GM18502 (cell line): ENCODE results near the gene PCYT2.

Source experiments
- ATAC-seq: cut with Tn5 transposase; IDR thresholded peaks from one replicate; pipeline ENCODE4 v1.9.1; 2021; ENCODE audit warnings: mild to moderate bottlenecking; ENCODE audit not compliant: unreplicated experiment, poor library complexity

PCYT2 gene

DNA sequence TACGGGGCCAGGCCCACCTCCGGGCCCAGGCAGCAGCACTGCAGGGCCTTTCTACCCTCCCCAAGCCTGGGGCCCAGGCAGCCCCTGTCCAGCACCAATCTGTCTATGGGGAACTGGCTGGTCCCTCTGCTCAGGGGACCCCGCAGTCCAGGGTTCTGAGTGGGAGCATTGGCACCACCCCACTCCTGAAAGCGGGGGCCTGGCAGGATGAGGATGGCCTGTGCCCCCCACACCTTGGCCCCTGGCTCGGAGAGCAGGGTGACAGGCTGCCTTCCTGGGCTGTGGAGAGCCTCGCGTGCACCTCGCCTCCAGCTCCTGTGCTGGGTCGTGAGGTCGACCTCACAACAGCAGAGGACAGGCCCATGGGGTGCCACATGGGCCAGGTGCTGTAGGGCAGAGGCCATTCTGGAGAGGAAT is 7.8 kb downstream of the PCYT2 start:
- ATAC-seq = no peak

DNA sequence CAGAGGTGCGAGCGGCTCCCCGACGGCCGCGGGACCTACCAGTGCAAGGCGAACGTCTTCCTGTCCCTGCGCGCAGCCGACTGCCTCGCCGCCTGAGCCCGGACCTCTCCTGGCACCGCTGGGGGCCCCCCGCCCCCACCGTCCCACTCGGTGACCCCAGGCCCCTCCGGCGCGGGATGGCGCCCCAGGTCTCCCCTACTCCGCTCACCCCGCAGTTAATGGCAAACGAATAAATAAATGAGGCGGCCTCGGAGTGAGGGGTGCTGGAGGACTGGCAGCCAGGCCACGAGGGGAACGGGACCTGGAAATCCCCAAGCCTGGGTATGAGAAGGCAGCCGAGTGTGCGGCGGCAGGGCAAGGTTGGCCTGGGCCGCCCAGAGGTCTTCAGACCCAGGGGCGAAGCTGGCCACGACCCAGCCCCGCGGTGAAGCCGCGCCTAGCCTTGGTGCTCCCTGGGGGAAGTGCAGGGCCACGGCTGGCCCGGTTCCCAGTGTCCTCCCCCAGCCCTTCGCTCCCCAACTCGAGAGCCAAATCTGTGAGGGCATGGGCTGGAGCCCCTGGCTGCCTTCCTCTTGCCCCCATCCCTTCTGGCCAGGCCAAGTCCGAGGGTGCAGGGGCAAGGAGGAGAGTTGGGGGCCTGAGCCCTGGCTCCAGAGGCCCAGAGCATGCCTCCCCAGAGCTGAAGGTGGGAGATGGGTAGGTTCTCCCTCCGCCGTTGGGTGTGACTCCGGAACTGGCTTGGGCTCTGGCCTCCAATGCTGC is 8.4 kb downstream of the PCYT2 start:
- ATAC-seq = no peak

DNA sequence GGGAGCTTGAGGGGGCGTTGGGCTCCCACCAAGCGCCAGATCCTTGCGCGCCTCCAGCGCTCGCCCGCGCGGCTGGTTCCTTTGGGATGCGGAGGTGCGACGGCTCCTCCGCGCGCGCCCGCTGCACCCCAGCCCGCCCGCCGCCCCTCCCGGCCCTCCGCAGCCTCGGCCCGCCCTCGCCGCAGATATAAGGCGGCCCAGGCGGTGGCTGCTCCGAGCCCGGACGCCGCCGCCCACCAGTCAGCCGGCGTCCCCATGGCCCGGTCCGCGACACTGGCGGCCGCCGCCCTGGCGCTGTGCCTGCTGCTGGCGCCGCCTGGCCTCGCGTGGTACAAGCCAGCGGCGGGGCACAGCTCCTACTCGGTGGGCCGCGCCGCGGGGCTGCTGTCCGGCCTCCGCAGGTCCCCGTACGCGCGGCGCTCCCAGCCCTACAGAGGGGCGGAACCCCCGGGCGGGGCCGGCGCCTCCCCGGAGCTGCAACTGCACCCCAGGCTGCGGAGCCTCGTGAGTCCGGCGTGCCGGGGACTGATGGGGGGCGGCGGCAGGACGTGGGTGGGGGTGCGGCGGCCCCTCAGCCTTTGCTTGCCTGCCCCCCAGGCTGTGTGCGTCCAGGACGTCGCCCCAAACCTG is 9.1 kb downstream of the PCYT2 start, which contains the start of gene NPB:
NPB (plus strand) TSS at position 216 of the 630 bp plus-strand sequence; CDS start at position 256, 40 bp downstream.
- no peak for ATAC-seq

DNA sequence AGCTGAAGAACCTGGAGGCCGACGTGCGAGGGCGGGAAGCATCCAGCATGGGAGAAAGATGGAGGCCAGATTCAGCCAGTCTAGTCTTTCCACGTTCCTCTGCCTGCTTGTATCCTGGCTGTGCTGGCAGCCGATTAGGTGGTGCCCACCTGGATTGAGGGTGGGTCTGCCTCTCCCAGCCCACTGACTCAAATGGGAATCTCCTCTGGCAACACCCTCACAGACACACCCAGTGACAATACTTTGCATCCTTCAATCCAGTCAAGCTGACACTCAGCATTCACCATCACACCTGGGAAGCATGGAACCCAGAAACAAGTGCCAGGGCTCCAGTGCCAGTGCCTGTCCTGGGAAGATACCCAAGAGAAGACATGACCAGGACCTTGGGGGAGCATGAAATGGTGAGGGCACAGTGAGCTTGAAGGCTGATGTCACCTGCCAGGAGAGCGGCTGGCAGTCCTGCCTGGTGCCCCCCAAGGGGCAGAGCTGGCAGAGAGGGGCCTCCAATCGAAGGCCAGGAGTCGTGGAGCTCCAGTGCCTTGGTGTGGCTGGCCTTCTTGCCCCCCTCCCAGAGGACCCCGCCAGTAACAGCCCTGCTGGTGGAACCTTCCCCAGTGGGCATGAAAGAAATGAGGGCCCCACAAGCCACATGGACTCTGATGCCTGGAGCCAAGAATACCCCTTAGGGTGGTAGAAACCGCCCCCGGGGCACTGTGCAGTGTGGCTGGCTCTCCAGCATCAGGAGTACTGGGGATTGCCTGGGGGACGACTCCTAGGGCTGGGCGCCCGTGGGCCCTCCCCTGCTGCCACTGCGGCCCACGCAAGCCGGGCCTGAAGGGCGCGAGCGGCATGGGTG is 9.8 kb downstream of the PCYT2 start:
- ATAC-seq = no peak

DNA sequence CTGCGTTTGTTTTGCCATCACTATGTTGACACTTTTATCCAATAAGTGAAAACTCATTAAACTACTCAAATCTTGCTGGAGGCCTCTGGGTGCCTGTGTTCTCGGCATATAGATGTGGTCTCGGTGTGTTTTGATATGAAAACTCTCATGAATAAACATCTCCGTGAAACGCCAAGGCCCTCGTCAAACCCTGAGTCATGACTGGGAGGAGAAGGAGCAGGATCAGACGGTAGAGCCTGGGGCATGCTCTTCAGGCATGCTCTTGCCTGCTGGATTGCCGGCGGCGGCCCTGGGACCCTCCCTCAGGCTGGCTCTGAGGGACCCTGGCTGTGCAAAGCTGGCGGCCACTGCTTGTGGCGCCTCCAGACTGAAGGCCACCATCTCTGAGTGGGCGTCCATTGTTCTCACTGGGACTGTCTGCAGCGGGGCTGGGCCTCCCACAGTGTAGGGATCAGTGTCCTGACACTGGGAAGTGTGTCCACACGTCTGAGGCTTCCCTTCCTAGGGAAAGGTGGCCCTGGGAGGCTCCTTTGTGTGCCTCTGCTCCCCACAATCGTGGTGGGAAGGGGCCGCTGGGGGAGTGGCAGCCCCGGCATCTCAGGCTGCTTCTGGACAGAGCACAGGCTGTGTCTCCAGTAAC is 10.9 kb downstream of the PCYT2 start:
- no peak for ATAC-seq

DNA sequence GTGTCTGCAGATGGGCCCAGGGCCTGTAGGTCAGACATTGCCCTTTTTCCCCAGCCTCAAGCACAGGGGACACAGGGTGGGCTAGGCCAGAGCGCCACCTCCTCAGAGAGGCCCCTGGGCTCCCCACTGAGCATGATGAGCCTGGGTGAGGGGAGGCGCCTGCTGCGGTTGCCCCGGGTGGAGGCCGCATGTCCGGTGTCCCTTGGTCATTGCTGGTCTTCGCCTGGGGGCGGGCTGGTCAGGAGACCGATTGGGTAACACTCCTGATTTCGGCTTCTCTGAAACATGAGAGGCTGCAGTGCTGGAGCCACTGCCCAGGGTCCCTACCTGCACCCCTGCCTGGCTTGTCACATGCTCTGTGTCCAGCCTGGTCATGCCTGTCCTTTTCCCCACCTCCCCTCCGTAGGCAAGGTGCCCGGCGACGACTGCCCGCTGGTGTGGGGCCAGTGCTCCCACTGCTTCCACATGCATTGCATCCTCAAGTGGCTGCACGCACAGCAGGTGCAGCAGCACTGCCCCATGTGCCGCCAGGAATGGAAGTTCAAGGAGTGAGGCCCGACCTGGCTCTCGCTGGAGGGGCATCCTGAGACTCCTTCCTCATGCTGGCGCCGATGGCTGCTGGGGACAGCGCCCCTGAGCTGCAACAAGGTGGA is 11.6 kb downstream of the PCYT2 start:
- no peak for ATAC-seq

DNA sequence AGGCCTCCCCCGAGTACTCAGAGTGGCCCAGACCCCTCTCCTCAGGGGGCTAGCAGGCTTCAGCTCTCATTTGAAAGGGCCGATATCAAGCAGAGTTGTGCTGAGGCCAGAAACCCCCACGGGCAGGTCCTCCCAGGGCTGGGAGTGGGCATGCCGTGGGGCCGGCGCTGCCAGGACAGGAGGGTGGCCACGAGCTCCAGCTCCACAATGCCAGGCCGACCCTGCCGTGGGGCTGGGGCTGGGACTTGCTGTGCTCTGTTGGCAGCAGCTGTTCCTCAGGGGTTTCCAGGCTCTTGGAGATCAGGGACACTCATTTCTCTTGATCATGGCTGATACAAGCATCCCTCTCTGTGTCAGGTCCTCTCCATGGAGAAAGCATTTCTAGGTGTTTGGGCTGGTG is 12.3 kb downstream of the PCYT2 start:
- no peak for ATAC-seq

DNA sequence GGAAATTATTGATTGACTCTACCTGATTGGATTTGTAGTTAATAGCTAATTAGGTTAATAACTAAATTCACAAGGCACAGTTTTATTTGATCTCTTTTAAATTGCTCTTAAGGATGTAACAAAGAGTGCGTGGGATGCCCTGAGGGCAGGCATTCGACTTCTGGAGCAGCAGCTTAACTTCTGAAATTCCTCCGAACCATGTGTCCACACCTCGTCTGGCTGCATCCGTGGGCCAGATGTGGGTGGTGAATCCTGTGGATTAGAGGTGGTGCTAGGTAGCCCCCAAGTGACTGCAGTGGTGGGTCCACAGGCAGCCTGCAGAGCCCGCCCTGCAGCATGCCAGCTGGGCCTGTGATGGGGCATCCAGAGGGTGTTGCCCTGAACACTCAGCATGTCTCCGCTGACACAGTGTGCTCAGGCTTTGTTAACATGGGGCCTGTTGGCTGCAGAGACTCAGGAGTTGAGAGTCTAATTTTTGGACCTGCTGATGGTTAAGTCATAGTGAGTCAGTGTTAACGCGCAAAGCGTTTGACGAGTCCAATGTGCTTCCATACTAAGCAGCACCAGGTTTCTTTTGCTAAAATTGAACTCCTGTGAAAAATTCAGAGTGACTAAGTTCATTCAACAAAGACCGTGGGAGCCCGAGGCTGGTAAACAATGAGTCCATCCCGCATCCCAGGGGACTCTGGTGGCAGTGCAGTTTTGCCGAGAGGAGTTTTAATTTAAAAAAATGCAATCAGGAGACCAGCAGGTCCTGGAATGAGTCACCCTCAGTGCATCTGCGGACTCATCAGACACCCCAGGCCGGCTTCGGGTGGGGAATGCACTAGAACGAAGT is 13.0 kb downstream of the PCYT2 start:
- no peak for ATAC-seq

DNA sequence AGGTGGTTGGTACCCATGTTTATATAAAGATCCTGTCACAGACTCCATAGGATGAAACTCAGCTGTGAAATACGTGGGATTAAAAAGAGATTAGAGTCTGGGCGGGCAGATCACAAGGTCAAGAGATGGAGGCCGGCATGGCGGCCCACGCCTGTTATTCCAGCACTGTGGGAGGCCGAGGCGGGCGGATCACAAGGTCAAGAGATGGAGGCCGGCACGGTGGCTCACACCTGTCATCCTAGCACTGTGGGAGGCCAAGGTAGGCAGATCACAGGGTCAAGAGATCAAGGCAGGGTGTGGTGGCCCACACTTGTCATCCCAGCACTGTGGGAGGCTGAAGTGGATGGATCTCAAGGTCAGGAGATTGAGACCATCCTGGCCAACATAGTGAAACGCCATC is 15.8 kb downstream of the PCYT2 start:
- no peak for ATAC-seq

DNA sequence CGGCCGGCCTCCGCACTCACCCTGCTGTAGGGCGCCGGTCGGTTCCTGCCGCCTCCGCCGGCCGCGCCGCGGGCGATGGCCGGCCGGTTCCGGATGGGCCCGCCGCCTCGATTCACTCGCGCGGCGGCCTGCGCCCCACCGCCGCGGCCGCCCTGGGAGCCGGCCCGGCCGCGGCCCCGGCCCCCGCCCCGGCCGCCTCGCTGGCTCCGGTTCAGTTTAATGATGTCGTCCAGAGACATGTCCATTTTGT is 20.0 kb downstream of the PCYT2 start:
- peak; percentile 31 for ATAC-seq

DNA sequence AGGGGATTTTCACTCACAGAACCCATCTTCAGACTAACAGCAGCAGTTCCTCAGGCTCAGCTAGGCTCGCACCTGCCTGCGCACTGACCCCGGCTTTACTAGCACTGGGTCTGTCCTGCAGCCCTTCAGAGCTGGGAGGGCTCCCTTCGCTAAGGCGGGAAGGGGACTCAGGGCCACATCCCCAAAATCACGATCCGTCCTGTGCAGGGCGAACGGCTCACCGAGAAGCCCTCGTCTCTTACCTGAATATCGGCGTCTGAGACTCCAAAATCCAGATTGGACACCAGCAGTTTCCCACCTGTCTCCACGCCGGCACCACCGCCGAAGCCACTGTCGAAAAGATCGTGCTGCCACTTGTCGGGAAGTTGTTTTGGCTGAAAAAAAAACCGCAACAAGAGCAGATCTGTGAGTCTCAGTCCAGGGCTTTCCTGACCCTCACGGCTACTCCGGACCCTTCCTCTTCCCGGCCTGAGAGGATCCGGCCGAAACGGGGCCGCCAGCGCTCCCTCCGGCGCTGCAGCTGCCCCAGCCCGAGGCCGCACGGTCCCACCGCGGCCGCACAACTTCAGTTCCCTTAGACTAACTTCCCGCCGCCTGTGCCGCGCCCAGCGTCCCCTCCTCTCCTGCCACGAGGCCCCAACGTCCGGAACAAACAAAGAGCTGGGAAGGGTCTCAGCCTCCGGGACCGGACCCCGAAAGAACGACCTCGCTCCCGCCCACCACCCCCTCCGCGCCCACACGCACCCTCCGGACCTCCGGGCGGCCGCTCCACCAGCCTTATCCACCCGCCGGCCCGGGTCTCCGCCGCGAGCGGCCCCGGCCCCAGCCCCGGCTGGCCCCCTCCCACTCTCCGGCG is 20.5 kb downstream of the PCYT2 start:
- ATAC-seq = no peak

DNA sequence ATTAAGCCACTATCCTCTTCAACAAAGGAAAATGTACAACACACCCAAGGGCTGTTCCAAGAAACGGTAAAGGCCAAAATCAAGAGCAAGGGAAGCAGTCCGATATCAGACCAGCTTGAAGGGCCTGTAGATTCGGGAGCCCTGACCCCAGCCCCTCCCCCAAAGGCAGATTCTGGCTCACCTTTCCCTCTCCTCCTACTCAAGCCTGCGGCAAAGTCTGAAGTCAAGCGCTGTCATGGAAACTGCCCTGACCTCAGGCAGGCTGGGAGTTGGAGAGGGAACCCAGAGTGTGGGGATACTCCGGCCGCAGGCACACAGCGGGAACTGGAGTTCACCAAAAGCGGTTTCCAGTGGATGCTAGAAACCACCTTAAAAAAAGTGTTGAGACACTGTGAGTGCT is 21.6 kb downstream of the PCYT2 start:
- no peak for ATAC-seq

DNA sequence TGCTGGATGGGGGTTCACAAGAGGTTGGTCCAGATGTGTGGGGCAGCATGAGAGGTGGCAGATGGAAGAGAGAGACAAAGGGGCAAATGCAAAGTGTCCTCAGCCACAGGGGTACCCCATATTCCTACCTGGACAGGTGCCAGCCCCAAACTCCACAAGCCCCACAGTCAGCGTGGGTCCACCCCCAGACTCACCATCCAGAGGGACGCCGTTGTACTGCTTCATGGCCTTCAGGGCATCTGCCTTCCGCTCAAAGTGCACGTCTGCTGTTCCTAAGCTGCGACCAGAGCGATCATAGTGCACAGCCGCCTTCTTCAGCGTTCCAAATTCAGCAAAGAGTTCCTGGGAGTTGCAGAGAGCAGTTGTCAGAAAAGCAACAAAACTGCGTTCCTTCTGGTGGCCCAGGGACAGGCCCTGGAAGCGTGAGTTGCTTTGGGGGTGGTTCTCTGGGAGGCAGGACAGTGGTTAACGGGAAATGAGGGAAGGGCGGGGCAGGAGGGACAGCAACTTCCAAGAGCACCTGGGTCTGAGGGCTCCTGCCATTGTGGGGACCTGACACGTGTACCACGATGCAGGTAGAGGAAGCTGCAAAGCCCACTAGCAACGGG is 22.1 kb downstream of the PCYT2 start:
- no peak for ATAC-seq

DNA sequence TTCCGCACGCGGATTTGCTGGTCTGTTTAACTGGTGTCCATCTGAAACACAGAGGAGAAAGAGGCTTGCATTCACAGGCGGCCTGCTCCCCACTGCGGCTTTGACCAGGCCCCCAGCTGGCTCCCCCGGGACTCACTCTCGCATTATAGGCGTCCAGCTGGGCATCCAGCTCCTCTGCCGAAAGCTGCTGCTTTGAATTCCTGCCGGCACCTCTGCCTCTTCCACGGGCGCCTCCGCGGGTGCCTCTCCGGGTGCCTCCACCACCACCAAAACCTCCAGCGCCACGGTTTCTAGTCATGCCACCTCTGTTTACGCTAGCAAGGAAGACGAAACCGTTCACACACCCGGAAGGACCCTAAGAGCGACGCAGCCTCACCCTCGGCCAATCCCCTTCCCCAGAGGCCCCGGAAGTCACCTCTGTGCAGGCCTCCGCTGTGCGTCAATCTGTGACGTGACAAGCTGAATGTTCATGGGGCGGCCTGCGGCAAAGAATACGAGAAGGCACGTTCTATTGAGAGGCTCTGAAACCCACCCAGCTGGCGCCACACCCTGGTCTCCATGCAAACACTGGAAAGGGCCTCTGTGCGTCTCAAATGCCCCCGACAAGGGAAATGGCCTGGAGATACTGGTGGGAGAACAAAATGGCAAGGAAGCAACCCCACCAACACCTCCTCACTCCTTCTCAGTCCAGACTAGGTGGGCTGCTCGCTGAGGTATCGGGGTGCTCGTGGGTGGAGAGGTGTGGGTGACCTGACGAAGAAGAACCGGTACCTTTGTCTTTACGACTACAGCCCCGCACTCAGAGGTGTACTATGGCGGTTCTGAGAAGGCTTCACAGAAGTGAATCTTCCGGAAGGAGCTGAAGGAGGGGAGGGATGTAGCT is 22.9 kb downstream of the PCYT2 start:
- no peak for ATAC-seq

DNA sequence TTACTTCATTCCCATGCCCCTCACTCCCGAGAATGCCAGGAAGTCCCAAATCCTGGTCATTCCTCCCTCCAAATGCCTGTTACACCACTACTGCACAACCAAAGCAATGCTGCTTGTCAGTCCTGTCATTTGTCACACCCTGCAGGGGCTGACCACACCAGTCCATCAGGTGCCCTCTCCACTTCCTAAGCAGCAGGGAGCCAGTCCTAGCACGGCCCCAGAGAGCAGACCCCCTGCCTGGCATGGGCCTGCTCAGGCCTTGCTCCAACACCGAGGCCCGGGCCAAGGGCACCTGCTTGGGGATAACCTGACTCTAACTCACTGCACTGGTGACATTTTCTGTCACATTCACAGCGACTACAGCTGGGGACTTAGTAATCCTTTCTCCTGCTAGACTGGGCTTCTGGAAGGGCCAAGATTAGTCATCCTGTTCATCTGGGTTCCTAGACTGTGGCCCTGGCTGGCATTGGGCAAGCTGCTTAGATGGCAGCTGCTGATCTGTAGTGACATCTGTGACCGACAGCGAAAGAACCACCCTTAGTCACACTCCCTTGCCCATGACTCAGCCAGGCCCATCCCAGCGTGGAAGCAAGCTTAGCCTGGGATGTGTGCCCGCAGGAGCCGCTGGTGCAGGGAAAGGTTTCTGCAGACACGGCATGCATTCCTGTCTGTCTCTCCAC is 25.2 kb downstream of the PCYT2 start:
- no peak for ATAC-seq

DNA sequence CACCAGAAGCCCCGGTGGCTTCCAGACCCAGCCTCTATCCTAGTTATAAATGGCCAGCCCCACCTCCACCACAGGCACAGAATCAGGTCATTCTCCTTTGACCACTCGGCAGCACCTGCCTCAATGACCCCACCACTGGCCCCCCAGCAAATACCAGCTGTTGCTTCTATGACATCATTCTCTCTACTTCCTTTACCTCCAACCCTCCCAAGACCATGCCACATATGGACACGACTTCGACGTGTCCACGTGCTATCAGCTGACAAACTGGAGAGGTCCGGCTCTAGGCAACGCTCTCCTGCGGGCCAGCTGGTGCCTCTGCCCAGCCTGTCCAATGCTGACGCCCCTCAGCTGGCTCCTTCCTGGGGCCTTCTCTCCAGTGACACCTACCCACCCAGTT is 25.7 kb downstream of the PCYT2 start:
- ATAC-seq = no peak

DNA sequence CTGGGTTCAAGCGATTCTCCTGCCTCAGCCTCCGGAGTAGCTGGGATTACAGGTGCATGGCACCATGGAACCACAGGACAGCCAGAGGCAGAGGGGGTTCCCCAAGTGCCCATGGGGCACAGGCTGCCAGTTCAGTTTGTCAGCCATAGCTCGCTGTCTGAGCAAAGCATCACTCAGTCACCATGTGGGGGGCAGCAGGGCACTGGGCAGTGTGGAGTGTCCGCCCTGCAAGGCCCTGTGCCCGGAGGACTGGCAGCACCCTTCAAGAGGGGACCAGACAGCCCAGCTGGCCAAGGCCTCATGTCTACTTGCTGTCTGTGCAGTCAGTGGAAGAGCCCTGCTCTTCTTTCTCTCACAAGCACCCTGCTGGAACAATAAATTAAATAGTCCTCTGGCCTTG is 26.2 kb downstream of the PCYT2 start:
- ATAC-seq = no peak
